Measurements from ENCODE around the gene DTL.

The DTL gene

DNA sequence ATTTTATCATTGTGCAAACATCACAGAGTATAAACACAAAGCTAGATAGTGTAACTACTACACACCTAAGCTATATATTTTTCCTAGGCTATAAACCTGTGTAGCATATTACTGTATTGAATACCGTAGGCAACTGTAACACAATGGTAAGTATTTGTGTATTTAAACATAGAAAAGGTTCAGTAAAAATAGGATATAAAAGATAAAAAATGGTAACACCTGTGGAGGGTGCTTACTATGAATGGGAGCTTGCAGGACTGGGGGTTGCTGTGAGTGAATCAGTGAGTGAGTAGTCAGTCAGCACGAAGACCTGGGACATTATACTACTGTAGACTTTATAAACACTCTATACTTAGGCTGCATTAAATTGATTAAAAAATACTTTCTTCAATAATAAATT, 4.1 kb downstream of the DTL start:
- no peak for DNase-seq

- no peak for DNase-seq
Measured at GRCh38 chr1:212040629-212041412, 5.3 kb downstream of the DTL start.

- DNase-seq = no peak
Measured at GRCh38 chr1:212042436-212042835, 6.9 kb downstream of the DTL start.

- DNase-seq = no peak
Measured at GRCh38 chr1:212044851-212045250, 9.3 kb downstream of the DTL start.

DNA sequence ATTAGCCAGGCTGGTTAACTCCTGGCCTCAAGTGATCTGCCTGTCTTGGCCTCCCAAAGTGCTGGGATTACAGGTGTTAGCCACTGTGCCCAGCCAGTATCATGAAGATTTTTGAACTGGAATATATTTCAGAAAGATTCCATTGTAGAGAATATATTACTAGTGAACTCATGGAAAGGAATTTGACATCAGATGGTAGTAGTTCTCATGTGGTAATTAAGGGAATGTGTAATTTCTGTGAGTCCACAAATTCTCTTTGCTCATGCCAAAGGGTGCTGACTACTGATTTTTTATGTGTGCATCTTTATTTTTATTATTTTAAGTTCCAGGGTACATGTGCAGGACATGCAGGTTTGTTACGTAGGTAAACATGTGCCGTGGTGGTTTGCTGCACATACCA, 10.4 kb downstream of the DTL start:
- no peak for DNase-seq

DNA sequence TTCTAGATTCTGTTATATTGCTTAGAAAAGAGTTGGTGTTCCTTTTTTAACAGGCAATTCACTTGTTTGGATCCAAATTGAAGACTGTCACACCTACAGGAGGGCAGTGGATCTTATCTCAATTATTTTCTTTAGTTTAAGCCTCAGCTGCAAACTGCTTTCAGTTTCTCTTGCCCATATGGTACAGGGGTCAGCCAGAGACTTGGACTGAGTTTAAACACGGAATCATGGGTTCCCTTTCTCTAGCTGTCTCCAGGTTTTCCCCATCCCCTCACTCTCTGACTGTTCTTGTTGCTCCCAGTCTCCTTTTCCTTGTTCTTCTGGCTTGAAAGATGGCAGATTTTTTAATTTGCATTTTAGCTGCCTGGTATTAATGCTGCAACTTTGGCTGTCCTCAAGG, 18.4 kb downstream of the DTL start:
- no peak for DNase-seq

DNA sequence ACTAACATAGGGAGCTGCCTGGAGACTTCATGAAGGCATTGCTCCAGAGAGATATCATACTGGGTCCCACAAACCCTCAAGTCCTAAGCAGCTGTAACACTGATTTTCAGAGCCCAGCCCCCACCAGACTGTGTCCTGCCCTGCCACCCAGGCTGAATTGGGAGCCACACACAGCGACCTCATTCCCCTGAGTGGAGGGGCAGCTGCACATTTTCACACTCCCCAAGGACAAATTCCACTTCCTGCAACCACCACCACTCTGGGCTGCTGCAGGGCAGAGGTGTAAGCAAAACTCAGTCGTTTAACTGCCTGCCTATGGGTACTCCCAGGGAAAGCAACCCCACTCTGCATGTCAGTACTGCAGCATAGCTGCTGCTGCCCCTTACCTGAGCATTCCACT, 19.8 kb downstream of the DTL start:
- no peak for DNase-seq

DNA sequence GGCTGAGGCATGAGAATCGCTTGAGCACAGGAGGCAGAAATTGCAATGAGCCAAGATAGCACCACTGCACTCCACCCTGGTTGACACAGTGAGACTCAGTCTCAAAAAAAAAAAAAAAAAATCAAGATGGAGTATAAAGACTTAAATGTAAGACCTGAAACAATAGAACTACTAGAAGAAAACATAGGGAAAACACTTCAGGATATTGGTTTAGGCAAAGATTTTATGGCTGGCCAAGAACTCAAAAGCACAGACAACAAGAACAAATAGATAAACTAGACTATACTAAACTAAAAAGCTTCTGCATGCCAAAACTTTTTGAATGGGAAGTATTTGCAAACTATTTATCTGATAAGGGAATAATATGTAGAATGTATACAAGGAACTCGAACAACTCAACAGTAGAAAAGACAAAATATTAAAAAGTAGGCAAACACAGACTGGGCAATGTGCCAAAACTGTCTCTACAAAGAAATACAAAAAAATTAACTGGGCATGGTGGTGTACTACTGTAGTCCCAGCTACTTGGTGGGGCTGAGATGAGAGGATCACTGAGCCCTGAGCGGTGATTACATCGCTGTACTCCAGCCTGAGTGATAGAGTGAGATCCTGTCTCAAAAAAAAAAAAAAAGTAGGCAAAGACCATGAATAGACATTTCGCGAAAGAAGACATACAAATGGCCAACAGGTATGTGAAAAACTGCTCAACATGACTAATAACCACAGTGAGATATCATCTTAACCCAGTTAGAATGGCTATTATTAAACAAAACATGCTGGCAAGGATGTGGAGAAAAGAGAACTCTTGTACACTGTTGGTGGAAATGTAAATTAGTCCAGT, 25.3 kb downstream of the DTL start:
- no peak for DNase-seq

DNA sequence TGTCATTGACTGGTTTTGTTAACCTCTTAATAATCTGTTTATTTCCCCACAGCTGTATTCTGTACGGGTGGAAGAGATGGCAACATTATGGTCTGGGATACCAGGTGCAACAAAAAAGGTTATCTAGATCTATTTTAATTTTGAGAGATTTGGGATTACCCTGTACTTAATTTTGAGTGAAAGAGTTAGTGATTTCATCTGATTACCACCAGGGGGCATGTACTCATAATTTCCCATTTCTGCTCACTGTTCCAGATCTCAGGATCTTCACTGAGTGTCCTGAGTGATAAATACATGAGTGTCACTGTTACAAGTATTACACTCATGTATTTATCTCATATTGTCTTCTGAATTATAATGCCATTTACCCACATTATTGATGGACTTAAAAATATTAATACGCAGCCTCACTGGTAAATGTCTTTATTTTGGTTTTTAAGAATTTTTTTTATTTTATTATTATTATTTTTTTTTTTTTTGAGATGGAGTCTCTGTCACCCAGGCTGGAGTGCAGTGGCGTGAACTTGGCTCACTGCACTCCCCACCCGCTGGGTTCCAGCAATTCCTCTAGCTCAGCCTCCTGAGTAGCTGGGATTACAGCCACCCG, 27.4 kb downstream of the DTL start:
- no peak for DNase-seq

- no peak for DNase-seq
Measured at GRCh38 chr1:212067787-212068186, 32.2 kb downstream of the DTL start.

DNA sequence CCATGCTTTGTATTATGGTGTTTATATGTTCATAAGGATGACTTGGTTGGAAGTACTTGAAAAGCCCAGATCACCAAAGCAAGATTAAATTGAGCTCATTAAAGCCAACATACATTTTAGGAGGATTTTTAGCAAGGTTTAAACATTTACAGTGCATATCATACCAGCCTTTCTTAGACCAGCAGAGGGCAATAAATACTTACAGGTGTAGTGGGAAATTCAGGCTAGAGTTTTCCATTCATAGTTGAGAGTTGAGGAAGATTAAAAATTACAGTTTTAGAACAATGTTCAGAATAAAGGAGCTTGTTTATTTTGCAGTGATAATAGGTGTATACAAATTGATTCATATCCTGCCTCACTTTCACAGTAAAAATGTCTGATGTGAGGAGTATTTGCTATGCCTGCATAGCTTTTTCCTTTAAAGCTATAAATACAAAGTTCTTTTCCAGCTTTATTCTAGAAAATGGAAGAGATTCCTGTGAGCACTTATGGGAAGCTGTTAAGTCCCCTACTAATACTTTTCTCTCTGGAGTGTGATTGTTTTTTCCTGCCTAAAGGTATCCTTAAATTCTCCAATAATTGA, 35.3 kb downstream of the DTL start:
- DNase-seq = no peak

DNA sequence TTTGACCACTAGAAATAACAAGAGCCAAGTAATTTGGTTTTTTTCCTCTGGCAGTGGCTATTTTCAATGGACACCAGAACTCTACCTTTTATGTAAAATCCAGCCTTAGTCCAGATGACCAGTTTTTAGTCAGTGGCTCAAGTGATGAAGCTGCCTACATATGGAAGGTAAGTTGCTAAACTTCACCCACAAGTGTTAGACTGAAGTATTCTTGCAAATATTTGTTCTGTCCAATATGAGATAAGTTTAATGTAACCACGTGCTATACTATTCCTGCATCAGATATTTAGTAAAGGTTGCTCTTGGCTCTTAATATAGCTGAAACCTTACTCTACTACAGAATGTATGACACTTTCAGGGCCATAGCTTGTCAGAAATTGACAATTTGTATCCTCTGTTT, 36.5 kb downstream of the DTL start:
- DNase-seq = no peak

DNA sequence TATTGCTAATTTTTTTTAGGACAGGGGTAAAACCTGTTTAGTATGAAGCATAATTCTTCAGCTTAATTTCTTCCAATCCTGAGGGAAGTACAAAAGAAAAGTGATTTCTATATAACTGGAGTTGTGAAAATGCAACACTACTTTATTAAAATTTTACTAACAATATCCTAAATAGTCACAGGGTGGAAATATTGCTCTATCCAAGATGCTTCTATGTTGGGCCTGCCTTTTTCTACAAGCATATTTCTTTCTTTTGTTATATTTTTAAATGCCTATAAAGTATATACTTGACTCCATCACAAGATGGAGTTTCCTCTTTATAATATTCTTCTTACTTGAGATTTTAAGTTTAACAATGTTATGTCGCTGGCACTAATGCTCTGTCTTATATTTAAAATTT, 37.9 kb downstream of the DTL start:
- DNase-seq = no peak

GRCh38 chr1:212074313-212074712, 38.8 kb downstream of the DTL start:
- DNase-seq = no peak

- DNase-seq = no peak
Measured at GRCh38 chr1:212074856-212075255, 39.3 kb downstream of the DTL start.

- DNase-seq = no peak
Measured at GRCh38 chr1:212077028-212077427, 41.5 kb downstream of the DTL start.

- no peak for DNase-seq
Measured at GRCh38 chr1:212078826-212079225, 43.3 kb downstream of the DTL start.

GRCh38 chr1:212082765-212083406, 47.3 kb downstream of the DTL start:
- no peak for DNase-seq

- DNase-seq = no peak
Measured at GRCh38 chr1:212089560-212090163, 54.1 kb downstream of the DTL start.

GRCh38 chr1:212091438-212092121, 56.0 kb downstream of the DTL start:
- DNase-seq = no peak

DNA sequence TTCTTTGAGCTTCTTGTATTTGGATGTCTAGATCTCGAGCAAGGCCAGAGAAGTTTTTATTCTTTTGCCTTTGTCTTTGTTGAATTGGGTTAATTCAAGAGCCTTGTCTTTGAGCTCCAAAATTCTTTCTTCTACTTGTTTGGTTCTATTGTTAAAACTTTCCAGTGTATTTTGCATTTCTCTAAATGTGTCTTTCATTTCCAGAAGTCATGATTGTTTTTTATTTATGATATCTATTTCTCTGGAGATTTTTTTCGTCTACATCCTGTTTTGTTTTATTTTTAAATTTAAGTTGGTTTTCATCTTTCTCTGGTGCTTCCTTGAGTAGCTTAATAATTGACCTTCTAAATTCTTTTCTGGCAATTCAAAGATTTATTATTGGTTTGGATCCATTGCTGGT, 61.8 kb downstream of the DTL start:
- no peak for DNase-seq

DNA sequence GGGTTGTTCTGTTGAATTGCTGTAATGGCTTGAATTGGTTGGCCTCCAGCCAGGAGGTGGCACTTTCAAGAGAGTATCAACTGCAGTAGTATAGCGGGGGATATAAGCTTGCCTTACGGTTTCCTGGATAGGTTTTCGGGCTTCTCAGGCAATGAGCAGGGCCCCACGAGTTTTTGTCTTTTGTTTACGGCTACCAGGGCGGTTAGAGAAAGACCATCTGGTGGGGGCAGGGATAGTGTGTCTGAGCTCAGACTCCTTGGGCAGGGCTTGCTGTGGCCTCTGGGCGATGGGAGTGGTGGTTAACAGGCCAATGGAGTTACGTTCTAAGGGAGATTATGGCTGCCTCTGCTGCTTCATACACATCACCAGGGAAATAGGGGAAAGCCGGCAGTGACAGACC, 62.8 kb downstream of the DTL start:
- no peak for DNase-seq

Measured in activated naive CD4-positive, alpha-beta T cell treated with anti-CD3 and anti-CD28 coated beads, Interleukin-2, amount 50 U/mL, for 16 hours (primary cell).